ENCODE measurements around the gene SIDT1. TPM values are rescaled to one million over a fixed set of nuclear protein-coding genes. Genes with fewer than 3 reads are reported as not detected.

Gene SIDT1
- total RNA-seq, 1 experiment from 2014 or later = not detected

GRCh38 chr3:113496924-113497323, 35.4 kb upstream of the SIDT1 start:
- H3K9me3 ChIP-seq (ENCODE audit: control insufficient read depth, low read depth, low read length) = no peaks in the 10 kb centered on the region
- no peak overlapping the region for H3K23ac ChIP-seq (ENCODE audit: insufficient read length, low read depth, low read length)
- H3K4me2 ChIP-seq (ENCODE audit: insufficient read depth, insufficient read length, low read length) = no peak overlapping the region
- no peak overlapping the region for H3K4me3 Mint-ChIP-seq
- no peak overlapping the region for H2BK12ac ChIP-seq (ENCODE audit: insufficient read length, low read depth, low read length)
- H3K36me3 Mint-ChIP-seq (ENCODE audit: insufficient read depth in 1 of 3, low read depth in 3 of 3) = peaks cover 0 to 16% (median 4%) of the 10 kb centered on the region in 3 experiments; a peak in 3 of 7 replicates
- H3K23me2 ChIP-seq (ENCODE audit: insufficient read length, low read depth, low read length, poor library complexity, severe bottlenecking) = no peaks in the 10 kb centered on the region
- no peaks in the 10 kb centered on the region for H4K20me1 ChIP-seq (ENCODE audit: control insufficient read depth, insufficient read depth, insufficient read length)
- H3K27me3 ChIP-seq (ENCODE audit: insufficient read depth, low read length) = no peaks in the 10 kb centered on the region
- no peak overlapping the region for H3K18ac ChIP-seq (ENCODE audit: insufficient read length, low read depth, low read length)
- no peak overlapping the region for H4K5ac ChIP-seq (ENCODE audit: insufficient read length, low read depth, low read length)
- no peak overlapping the region for H3K9ac ChIP-seq (ENCODE audit: extremely low read depth, insufficient read length, low read length)
- H3K4me1 ChIP-seq (ENCODE audit: insufficient read depth, low read length) = no peaks in the 10 kb centered on the region
- peaks cover 0 to 4% of the 10 kb centered on the region in 2 experiments; a peak in 2 of 4 replicates for H3K4me1 Mint-ChIP-seq
- no peaks in the 10 kb centered on the region for H3K79me2 ChIP-seq (ENCODE audit: insufficient read depth, low read length)
- H3T11ph ChIP-seq (ENCODE audit: low read length) = no peak overlapping the region
- H3K79me1 ChIP-seq (ENCODE audit: insufficient read depth, low read depth, low read length, poor library complexity, severe bottlenecking) = no peaks in the 10 kb centered on the region
- H2AK5ac ChIP-seq (ENCODE audit: insufficient read length, low read length) = no peak overlapping the region
- no peak overlapping the region for H4K8ac ChIP-seq (replicated peaks; ENCODE audit: insufficient read length, low read depth, low read length)
- no peak overlapping the region for H3K56ac ChIP-seq (ENCODE audit: insufficient read length, low read depth, low read length)
- no peaks in the 10 kb centered on the region for H3K9me3 Mint-ChIP-seq
- no peak overlapping the region for H2BK5ac ChIP-seq (ENCODE audit: insufficient read length, low read length)
- no peak overlapping the region for H3K14ac ChIP-seq (ENCODE audit: insufficient read depth, low read length)
- no peaks in the 10 kb centered on the region for H3K27me3 Mint-ChIP-seq (ENCODE audit: low read depth)
- no peak overlapping the region for H3K27ac Mint-ChIP-seq
- H3K4ac ChIP-seq (ENCODE audit: low read depth, low read length) = no peak overlapping the region
- H2BK15ac ChIP-seq (ENCODE audit: low read depth, low read length) = no peak overlapping the region
- no peak for DNase-seq
- H2BK20ac ChIP-seq (ENCODE audit: low read depth, low read length, poor library complexity, severe bottlenecking) = no peak overlapping the region
- H4K91ac ChIP-seq (ENCODE audit: insufficient read length, low read depth, low read length) = no peak overlapping the region
- no peak overlapping the region for H2AFZ ChIP-seq (ENCODE audit: low read length)
- H2BK120ac ChIP-seq (ENCODE audit: low read depth, low read length, poor library complexity, severe bottlenecking) = no peak overlapping the region
- H3K27ac ChIP-seq (ENCODE audit: insufficient read length, low read depth, low read length) = no peak overlapping the region
- TF ChIP-seq, protein P1, sequence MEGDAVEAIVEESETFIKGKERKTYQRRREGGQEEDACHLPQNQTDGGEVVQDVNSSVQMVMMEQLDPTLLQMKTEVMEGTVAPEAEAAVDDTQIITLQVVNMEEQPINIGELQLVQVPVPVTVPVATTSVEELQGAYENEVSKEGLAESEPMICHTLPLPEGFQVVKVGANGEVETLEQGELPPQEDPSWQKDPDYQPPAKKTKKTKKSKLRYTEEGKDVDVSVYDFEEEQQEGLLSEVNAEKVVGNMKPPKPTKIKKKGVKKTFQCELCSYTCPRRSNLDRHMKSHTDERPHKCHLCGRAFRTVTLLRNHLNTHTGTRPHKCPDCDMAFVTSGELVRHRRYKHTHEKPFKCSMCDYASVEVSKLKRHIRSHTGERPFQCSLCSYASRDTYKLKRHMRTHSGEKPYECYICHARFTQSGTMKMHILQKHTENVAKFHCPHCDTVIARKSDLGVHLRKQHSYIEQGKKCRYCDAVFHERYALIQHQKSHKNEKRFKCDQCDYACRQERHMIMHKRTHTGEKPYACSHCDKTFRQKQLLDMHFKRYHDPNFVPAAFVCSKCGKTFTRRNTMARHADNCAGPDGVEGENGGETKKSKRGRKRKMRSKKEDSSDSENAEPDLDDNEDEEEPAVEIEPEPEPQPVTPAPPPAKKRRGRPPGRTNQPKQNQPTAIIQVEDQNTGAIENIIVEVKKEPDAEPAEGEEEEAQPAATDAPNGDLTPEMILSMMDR (conservative IDR thresholded peaks at IDR 0.05) = no peak

Measured in H9 (cell line).